NK-92 (cell line): Measurements from ENCODE around the gene ORM1.

ENCODE experiments used
- DNase-seq: peaks from one replicate; lab custom pipeline; 2025; ENCODE audit not compliant: unreplicated experiment; lab: John Stamatoyannopoulos, UW

The ORM1 gene

GRCh38 chr9:114341152-114341830 is 18.4 kb downstream of the ORM1 start:
- DNase-seq: no peak

- DNase-seq: no peak
These were observed 19.1 kb downstream of the ORM1 start for GRCh38 chr9:114341991-114342390.

GRCh38 chr9:114342755-114343440 is 20.0 kb downstream of the ORM1 start:
- no peak for DNase-seq

- DNase-seq: no peak
These were observed 20.7 kb downstream of the ORM1 start for GRCh38 chr9:114343471-114344187.

- DNase-seq: no peak
These were observed 21.3 kb downstream of the ORM1 start for GRCh38 chr9:114344188-114344566.

- DNase-seq: no peak
These were observed 21.8 kb downstream of the ORM1 start for GRCh38 chr9:114344692-114345091.

- no peak for DNase-seq
These were observed 22.7 kb downstream of the ORM1 start for GRCh38 chr9:114345493-114346065.

- no peak for DNase-seq
These were observed 23.2 kb downstream of the ORM1 start for GRCh38 chr9:114346146-114346545.

- no peak for DNase-seq
These were observed 24.8 kb downstream of the ORM1 start for GRCh38 chr9:114347675-114348074.

GRCh38 chr9:114348261-114348905 is 25.5 kb downstream of the ORM1 start:
- DNase-seq: no peak

- DNase-seq: no peak
These were observed 26.1 kb downstream of the ORM1 start for GRCh38 chr9:114348906-114349482.

GRCh38 chr9:114349713-114350480 is 27.0 kb downstream of the ORM1 start:
- no peak for DNase-seq

GRCh38 chr9:114350636-114351401 is 27.9 kb downstream of the ORM1 start:
- no peak for DNase-seq

- no peak for DNase-seq
These were observed 29.0 kb downstream of the ORM1 start for GRCh38 chr9:114351932-114352331.

- DNase-seq: no peak
These were observed 32.9 kb downstream of the ORM1 start for GRCh38 chr9:114355821-114356220.

- no peak for DNase-seq
These were observed 33.9 kb downstream of the ORM1 start for GRCh38 chr9:114356792-114357191.

GRCh38 chr9:114357360-114357759 is 34.5 kb downstream of the ORM1 start:
- no peak for DNase-seq

GRCh38 chr9:114357911-114358328 is 35.0 kb downstream of the ORM1 start:
- no peak for DNase-seq

GRCh38 chr9:114359801-114360200 is 36.9 kb downstream of the ORM1 start:
- no peak for DNase-seq
